Thoracic aorta (tissue), 2 donors: ENCODE data around the gene TNNI2. TPM values are rescaled to one million over a fixed set of nuclear protein-coding genes. Genes with fewer than 3 reads are reported as not detected.

ENCODE experiments used
- ATAC-seq: fragments of 150-250 bp; one replicate; pipeline ENCODE4 v1.8.0; 2017; ENCODE audit warnings: low read depth; ENCODE audit not compliant: insufficient number of reproducible peaks, low FRiP score
- DNase-seq: peaks from one replicate; pipeline ENCODE4 v3.0.0-alpha.2; 2020; ENCODE audit warnings: low spot score
- H3K27ac ChIP-seq, 2 donors: fragments of 200-600 bp; sonication (generic); 1 replicate in 1 of 2; 2 replicates in 1 of 2; pipeline ENCODE4 v1.5.1; 2016; ENCODE audit warnings: mild to moderate bottlenecking in 2 of 2, moderate library complexity in 2 of 2
- H3K27me3 ChIP-seq: fragments of 200-600 bp; sonication (generic); replicated peaks from 2 replicates; pipeline ENCODE4 v1.6.0; 2016; ENCODE audit warnings: mild to moderate bottlenecking; ENCODE audit not compliant: insufficient read depth
- H3K36me3 ChIP-seq: fragments of 200-600 bp; sonication (generic); one replicate; pipeline ENCODE4 v1.5.1; 2016
- H3K4me1 ChIP-seq, 2 donors: fragments of 200-600 bp; sonication (generic); 1 replicate in 1 of 2; 2 replicates in 1 of 2; pipeline versions ENCODE4 v1.5.1 to v1.6.0; 2016; ENCODE audit warnings: low read depth in 2 of 2, mild to moderate bottlenecking in 1 of 2; ENCODE audit not compliant: control insufficient read depth in 1 of 2
- H3K4me3 ChIP-seq: fragments of 200-600 bp; sonication (generic); 2 replicates; pipeline ENCODE4 v1.5.1; 2016; ENCODE audit warnings: mild to moderate bottlenecking
- H3K9me3 ChIP-seq: fragments of 200-600 bp; sonication (generic); 2 replicates; pipeline ENCODE4 v1.5.1; 2016
- CTCF ChIP-seq: fragments of 200-600 bp; sonication (generic); IDR thresholded peaks from one replicate; pipeline ENCODE4 v1.5.1; 2019; ENCODE audit warnings: antibody characterized with exemption
- total RNA-seq, 2 donors: library from RNA; depleted of rRNA; stranded (reverse); fragments of >200 nt; gene quantifications; one replicate each; pipeline versions ENCODE4 v1.1.0 to v1.2.3, GENCODE V29; 2016

Gene TNNI2
- total RNA-seq, 2 donors from 2014 or later = not detected

GRCh38 chr11:1888347-1888753 lies 49.6 kb downstream of the TNNI2 start:
- no peak for ATAC-seq

GRCh38 chr11:1888811-1889210 lies 50.0 kb downstream of the TNNI2 start:
- DNase-seq = no peak
- Histone ChIP-seq H3K4me1 (no peaks in the 10 kb centered on the region), H3K27me3 (no peaks in the 10 kb centered on the region), H3K36me3 (peaks cover 5% of the 10 kb centered on the region), H3K27ac (no peak overlapping the region), H3K4me3 (no peak overlapping the region), H3K9me3 (no peaks in the 10 kb centered on the region)
- TF ChIP-seq CTCF = no peak
- no peak for ATAC-seq

More at GRCh38 chr11:1888347-1888753, 49.6 kb downstream of the TNNI2 start:
- no peak for DNase-seq
- H3K9me3 ChIP-seq = no peaks in the 10 kb centered on the region
- H3K4me1 ChIP-seq = no peaks in the 10 kb centered on the region
- no peak for TF ChIP-seq CTCF
- peaks cover 5% of the 10 kb centered on the region for H3K36me3 ChIP-seq
- no peak overlapping the region for H3K27ac ChIP-seq
- no peak overlapping the region for H3K4me3 ChIP-seq
- H3K27me3 ChIP-seq = no peaks in the 10 kb centered on the region

- no peak overlapping the region for H3K27ac ChIP-seq
- H3K4me3 ChIP-seq = no peak overlapping the region
- H3K4me1 ChIP-seq = no peaks in the 10 kb centered on the region
- no peak for ATAC-seq
- H3K36me3 ChIP-seq = peaks cover 5% of the 10 kb centered on the region
- H3K27me3 ChIP-seq = no peaks in the 10 kb centered on the region
- no peaks in the 10 kb centered on the region for H3K9me3 ChIP-seq
- no peak for TF ChIP-seq CTCF
- no peak for DNase-seq
Measured at GRCh38 chr11:1889224-1889930, 50.6 kb downstream of the TNNI2 start.

- peaks cover 5% of the 10 kb centered on the region for H3K36me3 ChIP-seq
- H3K9me3 ChIP-seq = no peaks in the 10 kb centered on the region
- no peak overlapping the region for H3K27ac ChIP-seq
- H3K27me3 ChIP-seq = no peaks in the 10 kb centered on the region
- no peaks in the 10 kb centered on the region for H3K4me1 ChIP-seq
- no peak for TF ChIP-seq CTCF
- no peak overlapping the region for H3K4me3 ChIP-seq
- DNase-seq (no peak), ATAC-seq (no peak)
Measured at GRCh38 chr11:1889941-1890855, 51.4 kb downstream of the TNNI2 start.

Other genes with a start within 250 kb of the TNNI2 start
- not detected for gene KRTAP5-2, start 240.7 kb upstream of the TNNI2 start, total RNA-seq
- gene KRTAP5-3, start 230.5 kb upstream of the TNNI2 start, total RNA-seq = not detected
- not detected for gene KRTAP5-4, start 216.8 kb upstream of the TNNI2 start, total RNA-seq
- gene KRTAP5-5, start 209.2 kb upstream of the TNNI2 start, total RNA-seq = not detected
- gene KRTAP5-6, start 141.8 kb upstream of the TNNI2 start, total RNA-seq = not detected
- 10 to 100 TPM; 27.2 to 28.6 TPM for gene IFITM10, start 88.4 kb upstream of the TNNI2 start, total RNA-seq
- 1,000 to 10,000 TPM in 1 of 2 donors, 100 to 1,000 TPM in 1; 427 to 1,049 TPM for gene CTSD, start 75.1 kb upstream of the TNNI2 start, total RNA-seq
- gene SYT8, start 4.0 kb upstream of the TNNI2 start, total RNA-seq = 1 to 10 TPM; 3.4 to 3.6 TPM
- gene LSP1, start 14.1 kb downstream of the TNNI2 start, total RNA-seq = 10 to 100 TPM; 23.6 to 40.5 TPM
- gene PRR33, start 52.9 kb downstream of the TNNI2 start, total RNA-seq = under 1 TPM in 1 of 2 donors, not detected in 1; 0.41 TPM
- gene TNNT3, start 80.7 kb downstream of the TNNI2 start, total RNA-seq = 1 to 10 TPM; 8.3 to 9.7 TPM
- gene MRPL23, start 108.4 kb downstream of the TNNI2 start, total RNA-seq = 100 to 1,000 TPM in 1 of 2 donors, 10 to 100 TPM in 1; 59.8 to 136 TPM
- gene H19, start 158.9 kb downstream of the TNNI2 start, total RNA-seq = 10 to 100 TPM; 85.4 to 85.8 TPM